NCI-H146 treated with DMSO at 0.1 percent for 48 hours (cell line): Measurements from ENCODE around the gene KRTAP29-1.

ENCODE experiments used
- DNase-seq: peaks from one replicate; lab custom pipeline; 2025; ENCODE audit not compliant: unreplicated experiment; lab: John Stamatoyannopoulos, UW

KRTAP29-1 gene

DNA sequence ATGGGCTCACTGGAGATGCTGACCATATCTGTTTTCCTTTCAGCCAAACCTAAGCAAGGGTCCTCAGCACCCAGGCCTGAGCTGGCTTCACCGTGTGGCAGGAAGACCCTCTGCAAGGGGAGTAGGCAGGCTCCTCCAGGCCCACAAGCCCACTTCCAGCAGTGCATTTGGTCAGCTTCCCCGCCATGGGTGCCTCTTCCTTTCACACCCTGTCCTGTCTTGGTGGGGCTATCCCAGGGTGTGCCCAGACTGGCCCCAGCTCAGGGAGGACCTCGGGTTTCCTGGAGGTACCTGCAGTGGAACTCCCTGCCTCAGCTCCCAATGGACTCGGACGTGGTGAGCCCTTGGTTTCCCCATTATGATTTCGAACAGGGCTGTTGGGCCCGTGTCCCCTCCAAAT, 25.6 kb upstream of the KRTAP29-1 start:
- DNase-seq: no peak

DNA sequence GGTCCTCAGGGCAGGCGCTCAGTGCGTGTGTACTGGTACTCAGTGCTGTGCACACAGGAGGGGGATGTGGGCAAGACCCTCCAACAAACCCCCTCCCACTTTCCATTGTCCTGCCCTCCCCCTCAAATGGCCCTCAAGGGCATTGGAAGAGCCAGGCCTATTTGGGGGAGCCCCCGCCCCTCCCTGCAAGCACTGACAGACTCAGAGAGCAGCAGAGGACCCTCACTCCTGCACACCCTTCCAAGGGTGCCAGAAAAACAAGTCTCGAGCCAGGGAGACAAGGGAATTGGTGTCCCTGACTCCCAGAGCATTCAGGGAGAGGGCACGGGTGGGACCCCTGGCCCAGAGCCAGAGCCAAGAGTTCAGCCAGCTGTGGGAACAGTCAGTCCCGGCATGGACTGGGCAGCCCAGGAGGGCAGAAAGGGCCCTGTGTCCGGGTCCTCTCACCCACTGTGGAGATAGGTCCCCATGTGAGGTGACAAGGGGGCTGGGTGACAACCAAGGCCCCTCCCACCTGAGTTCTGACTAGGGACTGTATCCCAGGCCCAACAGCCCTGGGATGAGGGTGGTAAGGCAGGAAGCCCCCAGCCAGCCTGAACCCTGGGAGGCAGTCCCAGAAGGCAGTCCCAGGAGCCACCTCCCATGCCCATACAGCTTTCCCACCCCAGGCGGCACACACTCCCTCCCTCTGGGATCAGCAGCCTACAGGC, 24.9 kb upstream of the KRTAP29-1 start:
- DNase-seq: no peak

DNA sequence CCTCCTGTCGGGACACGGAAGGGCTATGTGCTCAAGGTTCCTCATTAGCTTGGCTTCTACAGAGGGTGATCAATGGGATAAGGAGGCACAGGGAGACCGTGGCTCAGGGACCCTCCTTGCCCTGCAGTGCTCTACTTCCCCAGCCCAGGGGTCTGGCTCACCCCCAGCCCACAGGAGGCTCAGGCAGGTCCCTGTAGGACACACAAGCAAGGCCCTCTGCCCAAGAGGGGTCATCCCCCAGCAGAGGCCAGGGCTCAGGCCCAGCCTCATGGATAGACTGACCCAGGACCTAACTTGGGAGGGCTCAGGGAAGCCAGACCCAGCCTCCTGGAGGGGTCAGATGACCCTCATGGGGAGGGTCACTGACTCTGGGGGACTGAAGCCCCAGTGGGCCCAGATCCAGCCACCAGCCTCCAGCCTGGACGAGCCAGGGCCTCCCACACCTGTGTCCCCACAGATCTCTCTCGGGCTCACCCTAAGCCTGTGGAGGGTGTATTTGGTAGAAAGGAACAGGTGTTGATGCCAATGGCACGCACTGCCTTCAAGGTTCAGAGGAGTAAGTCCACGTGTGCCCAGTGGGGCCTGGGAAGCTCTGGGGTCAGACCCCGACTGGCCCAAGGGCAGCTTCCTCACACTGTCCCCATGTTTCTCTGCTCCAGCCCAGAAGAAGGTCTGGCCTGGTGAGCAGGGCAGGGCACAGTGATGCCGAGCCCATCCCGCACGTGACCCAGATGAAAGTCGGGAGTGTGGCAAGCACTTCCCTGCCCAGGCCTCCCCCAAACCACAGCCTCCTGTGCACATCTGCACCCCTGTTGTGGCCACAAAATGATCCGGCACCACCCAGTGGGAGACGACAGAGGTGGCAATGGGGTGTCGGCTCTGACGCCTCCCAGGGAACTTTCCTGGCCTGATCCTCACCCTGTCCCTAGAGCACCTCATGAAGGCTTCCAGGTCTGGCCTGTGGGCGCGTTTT, 23.8 kb upstream of the KRTAP29-1 start:
- no peak for DNase-seq

DNA sequence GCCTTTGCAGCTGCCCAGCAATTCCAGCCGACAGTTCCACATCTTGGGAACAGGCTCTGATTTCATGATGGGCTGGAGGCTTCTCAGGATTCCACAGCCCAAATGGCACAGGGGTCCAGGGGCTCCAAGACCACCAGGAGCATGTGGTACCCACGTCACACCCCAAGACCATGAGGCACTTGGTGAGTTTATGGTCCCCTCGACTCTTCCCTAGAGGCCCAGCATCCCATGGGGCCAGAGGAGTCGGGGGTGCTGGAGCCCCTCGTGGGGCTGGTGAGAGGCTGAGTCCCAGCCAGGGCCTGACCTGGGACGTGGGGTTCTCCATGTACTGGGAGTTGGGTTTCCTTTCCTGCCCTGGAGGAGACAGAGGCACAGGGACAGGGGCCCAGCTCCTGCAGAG, 23.0 kb upstream of the KRTAP29-1 start:
- no peak for DNase-seq

DNA sequence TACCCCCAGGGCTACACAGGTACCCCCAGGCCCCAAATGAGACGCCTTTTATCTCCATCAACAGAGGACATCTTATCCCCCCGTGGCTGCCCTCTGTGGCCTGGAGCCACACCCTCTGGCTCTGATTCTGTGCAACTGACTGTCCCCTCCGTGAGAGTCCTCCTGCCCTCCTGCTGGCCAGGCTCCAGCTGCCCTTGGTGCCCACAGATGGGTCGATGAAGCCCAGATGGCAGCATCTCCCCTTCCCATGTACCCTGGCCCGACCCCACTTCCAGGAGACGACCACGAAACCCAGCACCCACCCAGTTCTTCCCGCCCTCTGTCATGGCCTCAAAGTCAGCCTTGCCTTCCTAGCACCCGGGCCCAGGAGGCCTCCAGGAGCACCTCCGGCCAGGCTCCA, 22.5 kb upstream of the KRTAP29-1 start:
- DNase-seq: no peak

DNA sequence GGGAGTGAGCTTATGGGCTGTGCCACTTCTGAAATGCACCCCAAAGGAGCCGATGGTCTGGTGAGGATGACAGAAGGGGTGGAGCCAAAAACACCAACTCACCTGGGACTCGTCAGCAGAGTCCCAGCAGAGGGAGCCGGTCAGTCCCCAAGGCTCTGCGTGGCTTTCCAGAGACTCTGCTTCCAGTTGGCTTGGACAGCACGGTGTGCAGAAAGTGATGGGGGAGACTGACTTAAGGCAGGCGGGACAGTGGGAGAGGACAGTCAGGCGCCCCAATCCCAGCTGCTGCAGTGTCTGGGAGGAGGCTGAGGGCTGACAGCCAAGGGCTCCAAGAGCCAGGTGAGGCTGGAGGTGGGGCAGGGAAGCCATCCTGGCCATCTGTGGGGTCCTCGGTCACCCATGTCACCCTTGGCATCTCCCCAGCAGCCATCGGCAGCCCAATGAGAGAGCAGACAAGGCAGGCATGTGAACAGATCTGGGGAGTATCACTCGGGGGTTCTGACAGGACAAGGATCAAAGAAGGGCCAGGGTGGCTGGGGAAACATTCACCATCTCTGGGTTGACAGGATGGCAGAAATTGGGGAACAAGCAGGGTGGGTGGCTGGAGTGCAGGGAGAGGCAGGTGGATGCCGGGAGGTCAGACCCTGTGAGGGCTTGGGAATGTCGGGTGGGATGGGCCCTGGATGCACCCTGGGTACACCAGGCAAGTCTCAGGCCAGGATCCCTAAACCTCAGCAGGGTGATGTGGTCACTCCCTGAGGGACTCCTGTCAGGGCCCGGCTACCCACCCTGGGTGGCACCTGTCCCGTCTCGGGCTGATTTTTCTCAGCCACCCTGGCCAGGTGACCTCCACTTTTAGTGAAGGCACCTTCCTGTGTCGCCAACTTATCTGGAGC, 21.8 kb upstream of the KRTAP29-1 start:
- DNase-seq: no peak

DNA sequence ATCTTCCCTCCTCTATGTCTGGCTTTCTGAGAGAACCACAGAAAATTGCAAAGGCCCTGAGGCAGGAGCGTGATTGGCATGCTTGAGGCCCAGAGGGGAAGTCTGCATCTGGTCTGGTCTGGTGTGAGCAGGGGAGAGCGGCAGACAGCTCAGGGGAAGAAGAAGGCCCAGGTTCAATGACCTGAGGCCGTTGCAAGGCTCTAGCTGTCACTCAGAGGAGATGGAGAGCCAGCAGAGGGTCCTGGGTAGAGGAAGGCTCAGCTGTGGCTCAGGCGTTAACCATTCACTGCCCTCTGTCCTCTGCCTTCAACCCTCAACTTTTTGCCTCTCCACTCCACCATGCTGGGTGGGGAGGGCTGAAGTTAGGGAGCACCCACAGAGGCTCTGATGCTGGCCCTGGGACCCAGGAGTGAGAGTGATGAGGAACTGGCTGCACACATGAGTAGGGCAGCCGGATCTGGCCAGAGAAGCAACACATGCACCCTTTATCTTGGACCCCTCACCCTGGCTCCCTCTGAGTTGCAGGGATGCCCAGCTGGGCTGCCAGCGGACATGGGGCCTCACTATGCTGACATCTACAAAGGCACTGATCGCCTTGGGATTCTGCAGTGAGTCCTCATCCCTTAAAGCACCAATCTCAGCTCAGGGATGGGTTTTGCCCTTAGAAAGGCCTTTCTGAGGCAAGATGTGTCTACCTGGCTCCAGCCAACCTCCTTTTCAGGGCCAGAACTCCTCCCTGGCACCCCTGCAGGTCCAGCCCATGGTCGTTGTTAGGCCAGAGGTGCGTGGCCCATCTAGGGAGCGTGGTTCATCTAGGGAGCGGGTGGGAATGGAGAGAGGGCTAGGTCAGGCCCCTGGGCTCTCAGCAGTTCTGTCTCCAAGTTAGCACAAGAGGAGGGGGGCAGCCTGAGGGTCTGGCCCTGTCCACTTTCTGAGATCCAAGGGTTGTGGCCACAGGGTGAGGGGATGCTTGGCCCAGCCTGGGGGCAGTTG, 20.5 kb upstream of the KRTAP29-1 start:
- no peak for DNase-seq

DNA sequence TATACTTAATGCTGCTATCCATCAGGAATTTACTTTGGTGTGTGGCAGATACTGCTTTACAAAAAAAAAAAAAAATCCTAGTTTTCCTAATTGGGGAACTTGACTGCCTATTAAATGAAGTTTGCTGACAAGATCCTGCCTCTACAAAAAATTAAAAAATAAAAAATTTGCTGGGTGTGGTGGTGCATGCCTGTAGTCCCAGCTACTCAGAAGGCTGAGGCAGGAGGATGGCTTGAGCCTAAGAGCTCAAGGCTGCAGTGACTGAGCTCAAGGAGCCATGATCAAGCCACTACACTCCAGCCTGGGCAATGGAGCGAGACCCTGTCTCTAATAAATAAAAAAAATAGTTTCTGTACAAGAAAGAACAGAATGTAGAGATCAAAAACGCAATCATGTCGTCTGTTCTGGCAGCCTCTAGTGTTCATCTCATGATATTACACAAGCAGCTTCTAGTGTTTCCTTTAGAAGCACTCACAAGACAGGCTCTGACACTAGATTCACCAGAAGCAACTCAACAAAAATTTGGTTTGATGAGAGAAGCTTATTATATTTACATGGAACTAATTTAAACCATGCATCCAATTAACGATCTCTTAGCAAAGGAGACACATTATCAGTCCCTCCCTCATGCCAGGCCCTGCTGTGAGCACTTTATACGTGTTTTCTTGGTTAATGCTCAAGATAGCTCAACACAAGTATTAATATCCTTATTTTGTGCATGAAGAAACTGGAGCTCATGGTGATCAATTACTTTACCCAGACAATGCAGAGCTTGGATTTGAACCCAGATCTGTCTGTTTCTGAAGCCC, 19.6 kb upstream of the KRTAP29-1 start:
- DNase-seq: peak; percentile 34

DNA sequence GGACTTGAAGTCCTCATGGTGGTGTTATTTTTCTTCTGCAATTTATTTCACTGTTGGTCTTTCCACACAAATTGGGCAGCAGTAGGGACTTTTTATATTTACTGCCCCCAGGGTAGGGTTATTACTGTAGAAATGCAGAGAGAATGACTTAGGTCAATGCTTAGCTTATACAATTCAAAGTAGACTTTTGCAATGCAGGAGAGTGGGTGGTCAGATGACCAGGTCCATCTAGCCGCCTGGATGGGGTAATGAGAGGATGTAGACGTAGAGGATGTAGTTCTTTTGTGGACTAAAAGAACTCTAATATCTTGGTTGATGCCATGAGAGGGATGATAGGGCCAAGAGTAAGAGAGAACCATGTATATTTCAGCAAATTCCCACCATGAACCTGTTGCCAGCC, 15.6 kb upstream of the KRTAP29-1 start:
- no peak for DNase-seq

DNA sequence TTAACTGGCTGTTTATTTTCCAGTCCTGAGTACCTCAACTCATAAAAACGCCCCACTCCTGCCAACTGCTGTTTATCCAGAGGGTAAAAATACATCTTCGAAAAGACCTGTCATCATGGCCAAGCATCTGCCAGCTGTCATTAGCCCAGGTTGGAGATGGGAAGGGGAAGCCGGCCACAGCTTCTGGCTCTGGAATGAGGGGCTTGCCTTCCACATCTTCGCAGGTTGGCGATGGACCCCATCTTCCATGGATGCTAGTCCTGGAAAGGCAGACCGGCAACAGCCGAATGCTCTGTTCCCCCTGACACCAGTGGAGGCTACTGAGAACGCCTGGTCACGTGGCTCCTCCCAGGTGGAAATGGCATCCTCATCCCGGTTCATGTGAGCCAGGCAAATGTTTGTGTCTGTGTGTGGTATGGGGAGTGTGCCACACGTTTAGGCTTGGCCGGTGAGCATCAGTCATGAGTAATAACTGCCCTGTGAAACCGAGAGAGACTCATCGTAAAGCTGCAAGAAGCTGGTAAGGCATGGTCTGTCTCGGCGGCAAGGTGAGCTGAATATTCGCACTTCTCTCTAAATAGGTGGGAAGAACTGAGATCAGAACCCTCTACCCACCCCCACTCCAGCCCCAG, 13.3 kb upstream of the KRTAP29-1 start:
- DNase-seq: no peak

DNA sequence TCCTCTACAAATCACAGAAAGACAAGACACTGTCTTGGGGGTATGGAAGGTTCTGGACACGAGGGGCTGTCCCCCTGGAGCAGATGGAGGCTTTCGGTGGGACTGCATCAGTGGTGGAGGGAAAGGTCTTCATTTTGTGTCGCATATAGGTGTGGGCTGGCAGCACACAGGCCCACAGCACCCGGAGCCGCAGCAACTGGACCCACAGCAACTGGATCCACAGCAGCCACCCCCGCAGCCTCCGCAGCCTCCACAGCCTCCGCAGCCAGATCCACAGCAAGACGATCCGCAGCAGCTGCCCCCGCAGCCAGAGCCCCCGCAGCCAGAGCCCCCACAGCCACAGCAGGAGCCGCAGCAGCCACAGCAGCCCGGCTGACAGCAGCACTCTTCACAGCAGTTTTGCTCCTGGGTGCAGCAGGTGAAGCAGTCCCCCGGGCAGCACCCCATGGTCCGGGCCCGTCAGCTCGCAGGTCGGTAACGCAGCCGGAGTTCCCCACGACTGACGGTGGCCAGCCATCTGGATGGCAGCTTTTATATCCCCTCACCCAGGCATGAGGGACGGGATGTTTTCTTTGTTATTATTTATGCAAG, 12.6 kb upstream of the KRTAP29-1 start, which contains the start of gene KRTAP17-1:
Gene KRTAP17-1 (minus strand): TSS at position 507 of the 591 bp plus-strand sequence. CDS start 60 bp downstream, at position 447.
- DNase-seq: no peak

DNA sequence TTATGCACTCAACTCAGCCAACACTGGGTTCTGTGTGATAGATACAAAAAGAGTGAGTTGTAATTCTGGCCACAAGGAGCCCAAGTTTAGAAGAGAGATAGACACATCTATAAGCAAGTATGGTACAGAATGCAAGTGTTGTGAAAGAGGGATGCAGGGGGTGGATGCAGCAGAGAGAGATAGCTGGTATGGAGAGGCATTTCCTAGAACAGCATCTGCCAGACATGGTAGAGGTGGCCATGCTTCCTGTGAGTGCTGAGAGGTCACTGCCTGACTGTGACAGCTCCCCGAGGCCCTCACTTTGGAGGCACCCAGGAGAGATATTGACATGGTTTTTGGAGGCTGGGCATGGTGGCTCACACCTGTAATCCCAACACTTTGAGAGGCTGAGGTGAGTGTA, 8.5 kb upstream of the KRTAP29-1 start:
- DNase-seq: no peak

DNA sequence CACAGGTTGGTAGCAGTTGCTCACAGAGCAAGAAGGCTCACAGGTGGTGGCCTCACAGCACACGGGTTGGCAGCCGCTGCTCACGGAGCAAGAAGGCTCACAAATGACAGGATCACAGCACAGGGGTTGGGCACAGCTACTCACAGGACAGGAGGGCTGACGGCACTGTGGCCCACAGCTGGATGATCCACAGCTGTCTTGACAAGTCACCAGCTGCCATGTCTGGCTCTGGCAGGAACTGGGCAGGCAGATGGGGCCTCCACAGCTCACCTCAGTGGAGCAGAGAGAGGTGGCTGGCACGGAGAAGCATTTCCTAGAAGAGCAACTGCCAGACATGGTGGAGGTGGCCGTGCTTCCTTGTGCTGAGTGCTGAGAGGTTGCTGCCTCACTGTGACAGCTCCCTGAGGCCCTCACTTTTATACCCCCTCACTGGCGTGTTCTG, 6.3 kb upstream of the KRTAP29-1 start, which contains the start of gene KRTAP16-1:
Gene KRTAP16-1 (minus strand): TSS at position 392 of the 442 bp plus-strand sequence. CDS start 56 bp downstream, at position 336.
- DNase-seq: no peak

DNA sequence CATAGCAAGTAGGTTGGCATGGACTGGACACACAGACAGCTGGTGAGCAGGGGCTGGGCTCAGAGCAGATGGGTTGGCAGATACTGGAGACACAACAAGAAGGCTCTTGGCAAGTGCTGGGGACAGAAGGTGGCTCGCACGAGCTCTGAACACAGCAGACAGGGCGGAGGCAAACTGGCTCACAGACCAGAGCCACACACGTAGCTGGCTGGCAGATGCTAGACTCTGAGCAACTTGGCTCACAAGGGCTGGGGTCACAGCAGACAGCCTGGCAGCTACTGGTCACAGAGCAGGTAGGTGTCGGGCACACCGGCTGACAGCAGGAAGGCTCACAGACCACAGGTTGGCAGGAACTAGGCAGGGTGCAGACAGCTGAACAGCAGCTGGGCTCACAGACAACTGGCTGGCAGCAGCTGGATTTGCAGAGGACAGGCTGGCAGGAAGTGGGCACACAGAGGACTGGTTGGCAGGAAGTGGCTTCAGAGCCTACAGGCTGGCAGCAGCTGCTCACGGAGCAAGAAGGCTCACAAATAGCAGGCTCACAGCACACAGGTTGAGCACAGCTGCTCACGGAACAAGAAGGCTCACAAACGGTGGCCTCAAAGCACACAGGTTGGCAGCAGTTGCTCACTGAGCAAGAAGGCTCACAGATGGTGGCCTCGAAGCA, 5.7 kb upstream of the KRTAP29-1 start:
- no peak for DNase-seq

DNA sequence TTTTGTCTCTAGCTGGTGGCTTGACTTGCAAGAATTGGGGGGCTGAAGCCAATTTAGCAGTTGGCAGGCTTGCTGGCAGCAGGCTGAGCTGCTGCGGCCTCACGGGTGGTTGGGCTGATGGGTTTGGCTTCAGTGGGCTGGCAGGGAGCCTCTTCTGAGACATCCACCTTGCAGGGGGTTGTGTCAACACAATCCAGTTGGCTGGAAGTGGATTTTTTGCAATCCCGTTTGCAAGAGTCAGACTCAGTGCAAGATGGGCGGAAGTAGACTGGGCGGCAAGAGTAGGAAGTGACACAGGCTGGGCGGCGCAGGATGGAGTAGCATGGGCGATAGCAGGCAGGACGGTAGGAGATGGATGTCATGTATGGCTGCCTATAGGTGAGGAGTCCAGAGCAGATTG, 5.0 kb upstream of the KRTAP29-1 start:
- DNase-seq: no peak

DNA sequence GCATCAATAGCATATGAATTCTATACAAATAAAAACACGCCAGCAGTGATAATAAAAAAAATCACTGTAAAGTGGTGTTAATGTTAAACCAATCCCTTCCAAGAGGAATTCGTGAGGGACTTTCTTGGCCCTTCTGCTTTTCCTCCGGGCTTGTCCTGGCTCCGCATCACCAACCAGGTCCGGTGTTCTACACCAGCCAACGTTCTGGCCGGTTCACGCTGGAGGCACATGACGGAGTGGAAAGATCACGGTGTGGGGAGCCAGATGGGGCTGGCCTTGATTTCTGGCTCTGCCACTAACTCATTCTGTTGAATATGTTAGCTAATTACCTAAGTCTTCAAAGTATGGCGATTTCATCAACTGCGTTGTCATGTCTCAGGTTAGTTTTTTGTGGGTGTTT, 1.4 kb upstream of the KRTAP29-1 start:
- no peak for DNase-seq

DNA sequence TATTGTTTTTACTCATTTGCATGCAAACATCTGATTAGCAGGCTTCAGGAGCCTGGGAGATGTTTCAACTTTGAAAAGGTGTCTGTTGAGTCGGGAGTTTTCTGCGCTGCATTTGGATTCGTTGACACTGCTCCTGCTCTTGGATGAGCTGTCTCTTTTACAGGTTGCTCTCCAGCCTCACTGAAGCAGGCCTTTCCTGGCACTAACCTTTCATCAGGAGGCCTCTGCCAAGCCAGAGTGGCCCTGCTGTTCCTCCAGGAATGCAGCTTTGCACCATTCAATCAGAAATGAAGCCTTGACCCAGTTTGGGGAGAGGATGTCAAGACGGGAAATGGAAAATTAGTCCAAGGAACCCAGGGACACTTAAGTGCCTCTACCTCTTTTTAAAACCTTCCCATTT, 330 bp upstream of the KRTAP29-1 start:
- DNase-seq: no peak
